HepG2 (cell line): ENCODE data around the gene KTI12. TPM values are rescaled to one million over a fixed set of nuclear protein-coding genes. Genes with fewer than 3 reads are reported as not detected.

Source experiments
- ARID2 ChIP-seq: sonication (generic); formaldehyde crosslinking; IDR thresholded peaks from 2 replicates; pipeline ENCODE4 v1.8.1; 2022; ENCODE audit warnings: mild to moderate bottlenecking, missing genetic modification reagents, borderline replicate concordance
- BHLHE40 ChIP-seq: IDR thresholded peaks from 2 replicates; pipeline ENCODE4 v1.6.1; 2011; ENCODE audit warnings: low read length, improper control_type of control experiment
- ELF3 ChIP-seq: IDR thresholded peaks from 2 replicates; pipeline ENCODE4 v1.6.1; 2016; ENCODE audit warnings: missing genetic modification reagents, missing compliant biosample characterization
- HNF4G ChIP-seq, 2 experiments: sonication (generic) in 1 of 2; formaldehyde crosslinking in 1 of 2; IDR thresholded peaks; 2 replicates each; pipeline versions ENCODE4 v1.4.0 to v1.6.1; 2011 to 2020; ENCODE audit warnings: borderline replicate concordance in 2 of 2, low read depth in 2 of 2, mild to moderate bottlenecking in 2 of 2, low read length in 1 of 2, missing genetic modification reagents in 1 of 2, moderate library complexity in 1 of 2
- HNRNPK ChIP-seq: fragments of 200-400 bp; formaldehyde crosslinking; IDR thresholded peaks from 2 replicates; pipeline ENCODE4 v1.6.1; 2018; ENCODE audit warnings: low read length, low read depth, moderate library complexity, mild to moderate bottlenecking; ENCODE audit not compliant: poor library complexity, severe bottlenecking
- KAT8 ChIP-seq: IDR thresholded peaks from 2 replicates; pipeline ENCODE4 v1.6.1; 2016; ENCODE audit warnings: missing genetic modification reagents, missing compliant biosample characterization
- POLR2A ChIP-seq, 2 experiments: IDR thresholded peaks; 2 replicates each; pipeline ENCODE4 v1.6.1; 2011; ENCODE audit warnings: low read depth in 2 of 2, low read length in 2 of 2, mild to moderate bottlenecking in 1 of 2, moderate library complexity in 1 of 2; ENCODE audit not compliant: insufficient read depth in 1 of 2
- PPARG ChIP-seq: conservative IDR thresholded peaks from 2 replicates; pipeline ENCODE4 v1.6.1; 2016; ENCODE audit warnings: missing biosample characterization, missing genetic modification reagents
- RAD51 ChIP-seq: fragments of 450-650 bp; IDR thresholded peaks from 2 replicates; pipeline ENCODE4 v1.6.1; 2016; ENCODE audit warnings: borderline replicate concordance
- RCOR2 ChIP-seq: IDR thresholded peaks from 2 replicates; pipeline ENCODE4 v1.6.1; 2016; ENCODE audit warnings: missing biosample characterization, missing genetic modification reagents
- REL ChIP-seq: sonication (generic); formaldehyde crosslinking; conservative IDR thresholded peaks from 2 replicates; pipeline ENCODE4 v1.8.0; 2022; ENCODE audit warnings: mild to moderate bottlenecking, missing genetic modification reagents, moderate library complexity
- SMYD3 ChIP-seq: sonication (generic); formaldehyde crosslinking; IDR thresholded peaks from 2 replicates; pipeline ENCODE4 v1.8.1; 2023; ENCODE audit warnings: mild to moderate bottlenecking, missing genetic modification reagents
- SSRP1 ChIP-seq: IDR thresholded peaks from 2 replicates; pipeline ENCODE4 v1.6.1; 2016; ENCODE audit warnings: control low read depth
- TSC22D2 ChIP-seq: sonication (generic); formaldehyde crosslinking; IDR thresholded peaks from 2 replicates; pipeline ENCODE4 v1.5.1; 2020; ENCODE audit warnings: missing genetic modification reagents, mild to moderate bottlenecking, borderline replicate concordance
- ZNF468 ChIP-seq: sonication (generic); formaldehyde crosslinking; IDR thresholded peaks from 2 replicates; pipeline ENCODE4 v1.8.0; 2022; ENCODE audit warnings: mild to moderate bottlenecking, moderate library complexity, missing genetic modification reagents
- ZNF75D ChIP-seq: sonication (generic); formaldehyde crosslinking; IDR thresholded peaks from 2 replicates; pipeline ENCODE4 v1.8.1; 2023; ENCODE audit warnings: missing genetic modification reagents, mild to moderate bottlenecking, borderline replicate concordance
- ZNF780A ChIP-seq: sonication (generic); formaldehyde crosslinking; IDR thresholded peaks from 2 replicates; pipeline ENCODE4 v1.8.0; 2022; ENCODE audit warnings: mild to moderate bottlenecking, missing genetic modification reagents, moderate library complexity
- ZNF839 ChIP-seq: sonication (generic); formaldehyde crosslinking; IDR thresholded peaks from 2 replicates; pipeline ENCODE4 v1.4.0; 2020; ENCODE audit warnings: missing genetic modification reagents, mild to moderate bottlenecking, borderline replicate concordance
- polyA plus RNA-seq, 8 experiments: library from polyadenylated mRNA; depleted of rRNA in 3 of 8; stranded (reverse) in 7 of 8; unstranded in 1 of 8; fragments of >200 nt; fragmentation: Illumina TruSeq in 4 of 8; extraction: Trizol in 4 of 8; gene quantifications; 2 replicates each; pipeline versions ENCODE4 v1.2.1 to v1.2.3, GENCODE V29; 2011 to 2016; ENCODE audit warnings: low read depth in 4 of 8, missing spikeins in 1 of 8, mixed read lengths in 1 of 8; ENCODE audit not compliant: insufficient read depth in 1 of 8
- total RNA-seq, 5 experiments: library from RNA; depleted of rRNA; stranded (reverse); fragments of >200 nt; fragmentation: Illumina TruSeq; extraction: Trizol; gene quantifications; 2 replicates each; pipeline ENCODE4 v1.2.3, GENCODE V29; 2016; ENCODE audit warnings: low read depth in 1 of 5
- TF ChIP-seq, protein P1 (sequence below): sonication (generic); formaldehyde crosslinking; IDR thresholded peaks from 2 replicates; pipeline ENCODE4 v1.4.0; 2020; ENCODE audit warnings: low read depth, mild to moderate bottlenecking, missing genetic modification reagents
- TF ChIP-seq, protein P2 (sequence below): sonication (generic); formaldehyde crosslinking; IDR thresholded peaks from 2 replicates; pipeline ENCODE4 v1.5.0; 2020; ENCODE audit warnings: mild to moderate bottlenecking, missing genetic modification reagents
- TF ChIP-seq, protein P3 (sequence below): sonication (generic); formaldehyde crosslinking; IDR thresholded peaks from 2 replicates; pipeline ENCODE4 v1.8.0; 2022; ENCODE audit warnings: missing genetic modification reagents, mild to moderate bottlenecking, inconsistent platforms, borderline replicate concordance

The KTI12 gene
- total and polyA plus RNA-seq, 2 of the 13 experiments (the other 11 are each of a cell fraction or from before 2014, with no cell fraction given), result 7.4 to 10.2 TPM

DNA sequence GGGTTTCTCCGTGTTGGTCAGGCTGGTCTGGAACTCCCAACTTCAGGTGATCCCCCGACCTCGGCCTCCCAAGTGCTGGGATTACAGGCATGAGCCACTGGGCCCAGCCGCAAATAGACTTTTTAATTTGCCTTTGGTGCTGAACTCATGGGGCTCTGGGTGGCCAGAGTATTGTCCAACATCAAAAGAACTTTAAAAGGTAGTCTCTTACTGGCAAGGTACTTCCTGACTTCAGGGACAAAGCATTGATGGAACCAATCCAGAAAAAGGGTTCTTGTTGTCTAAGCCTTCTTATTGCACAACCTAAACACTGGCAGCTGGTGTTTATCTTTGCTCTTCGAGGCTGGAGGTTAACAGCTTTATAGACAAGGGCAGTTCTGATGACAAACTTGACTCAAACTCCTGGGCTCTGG, 3.8 kb upstream of the KTI12 start (continued):
- TF ChIP-seq HNF4G (IDR thresholded peaks at IDR 0.05; ENCODE audit: borderline replicate concordance, low read depth, low read length), result peak; percentile 53; the same call in 1 of the 2 replicates
- 0 out of 2 replicates have a peak, but pooled peaks have one; percentile 48 for TF ChIP-seq HNF4G (CRISPR knock-in tag; IDR thresholded peaks at IDR 0.05; ENCODE audit: borderline replicate concordance, low read depth)
- no peak for TF ChIP-seq HNRNPK
- TF ChIP-seq RAD51, result no peak
- no peak for TF ChIP-seq ZNF468
- 0 out of 2 replicates have a peak, but pooled peaks have one; percentile 21 for TF ChIP-seq SMYD3 (CRISPR knock-in tag)
- TF ChIP-seq, protein P1, sequence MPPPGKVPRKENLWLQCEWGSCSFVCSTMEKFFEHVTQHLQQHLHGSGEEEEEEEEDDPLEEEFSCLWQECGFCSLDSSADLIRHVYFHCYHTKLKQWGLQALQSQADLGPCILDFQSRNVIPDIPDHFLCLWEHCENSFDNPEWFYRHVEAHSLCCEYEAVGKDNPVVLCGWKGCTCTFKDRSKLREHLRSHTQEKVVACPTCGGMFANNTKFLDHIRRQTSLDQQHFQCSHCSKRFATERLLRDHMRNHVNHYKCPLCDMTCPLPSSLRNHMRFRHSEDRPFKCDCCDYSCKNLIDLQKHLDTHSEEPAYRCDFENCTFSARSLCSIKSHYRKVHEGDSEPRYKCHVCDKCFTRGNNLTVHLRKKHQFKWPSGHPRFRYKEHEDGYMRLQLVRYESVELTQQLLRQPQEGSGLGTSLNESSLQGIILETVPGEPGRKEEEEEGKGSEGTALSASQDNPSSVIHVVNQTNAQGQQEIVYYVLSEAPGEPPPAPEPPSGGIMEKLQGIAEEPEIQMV (CRISPR knock-in tag), result no peak; the same call in 1 of the 2 replicates
- TF ChIP-seq TSC22D2 (CRISPR knock-in tag), result no peak
- TF ChIP-seq ZNF75D (CRISPR knock-in tag), result no peak
- TF ChIP-seq PPARG, result peak; percentile 90
- TF ChIP-seq, protein P2, sequence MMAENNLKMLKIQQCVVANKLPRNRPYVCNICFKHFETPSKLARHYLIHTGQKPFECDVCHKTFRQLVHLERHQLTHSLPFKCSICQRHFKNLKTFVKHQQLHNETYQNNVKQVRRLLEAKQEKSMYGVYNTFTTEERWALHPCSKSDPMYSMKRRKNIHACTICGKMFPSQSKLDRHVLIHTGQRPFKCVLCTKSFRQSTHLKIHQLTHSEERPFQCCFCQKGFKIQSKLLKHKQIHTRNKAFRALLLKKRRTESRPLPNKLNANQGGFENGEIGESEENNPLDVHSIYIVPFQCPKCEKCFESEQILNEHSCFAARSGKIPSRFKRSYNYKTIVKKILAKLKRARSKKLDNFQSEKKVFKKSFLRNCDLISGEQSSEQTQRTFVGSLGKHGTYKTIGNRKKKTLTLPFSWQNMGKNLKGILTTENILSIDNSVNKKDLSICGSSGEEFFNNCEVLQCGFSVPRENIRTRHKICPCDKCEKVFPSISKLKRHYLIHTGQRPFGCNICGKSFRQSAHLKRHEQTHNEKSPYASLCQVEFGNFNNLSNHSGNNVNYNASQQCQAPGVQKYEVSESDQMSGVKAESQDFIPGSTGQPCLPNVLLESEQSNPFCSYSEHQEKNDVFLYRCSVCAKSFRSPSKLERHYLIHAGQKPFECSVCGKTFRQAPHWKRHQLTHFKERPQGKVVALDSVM (CRISPR knock-in tag), result peak; percentile 73
- TF ChIP-seq REL (CRISPR knock-in tag), result no peak
- peak; percentile 61; the same call in 1 of the 2 replicates for TF ChIP-seq SSRP1 (CRISPR knock-in tag)
- no peak for TF ChIP-seq ZNF780A (CRISPR knock-in tag)
- TF ChIP-seq BHLHE40, result no peak
- TF ChIP-seq, protein P3, sequence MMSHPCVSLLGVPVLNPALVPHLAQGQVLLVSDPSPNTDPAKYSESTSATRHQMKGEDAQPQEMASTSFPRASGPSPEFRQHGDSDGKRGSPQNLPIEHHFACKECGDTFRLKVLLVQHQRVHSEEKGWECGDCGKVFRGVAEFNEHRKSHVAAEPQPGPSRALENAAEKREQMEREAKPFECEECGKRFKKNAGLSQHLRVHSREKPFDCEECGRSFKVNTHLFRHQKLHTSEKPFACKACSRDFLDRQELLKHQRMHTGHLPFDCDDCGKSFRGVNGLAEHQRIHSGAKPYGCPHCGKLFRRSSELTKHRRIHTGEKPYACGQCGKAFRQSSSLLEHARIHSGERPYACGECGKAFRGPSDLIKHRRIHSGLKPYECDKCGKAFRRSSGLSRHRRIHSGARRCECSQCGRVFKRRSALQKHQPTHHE (CRISPR knock-in tag), result no peak
- TF ChIP-seq ARID2 (CRISPR knock-in tag), result no peak
- TF ChIP-seq RCOR2 (CRISPR knock-in tag), result peak; percentile 94
- peak; percentile 90 for TF ChIP-seq KAT8
- peak; percentile 92 for TF ChIP-seq ELF3
- no peak for TF ChIP-seq ZNF839
- no peak for TF ChIP-seq POLR2A (IDR thresholded peaks at IDR 0.05; ENCODE audit: insufficient read depth in 1 of 2, low read depth in 2 of 2, low read length in 2 of 2)
